ENCODE measurements around the gene TMEM248.

DNA sequence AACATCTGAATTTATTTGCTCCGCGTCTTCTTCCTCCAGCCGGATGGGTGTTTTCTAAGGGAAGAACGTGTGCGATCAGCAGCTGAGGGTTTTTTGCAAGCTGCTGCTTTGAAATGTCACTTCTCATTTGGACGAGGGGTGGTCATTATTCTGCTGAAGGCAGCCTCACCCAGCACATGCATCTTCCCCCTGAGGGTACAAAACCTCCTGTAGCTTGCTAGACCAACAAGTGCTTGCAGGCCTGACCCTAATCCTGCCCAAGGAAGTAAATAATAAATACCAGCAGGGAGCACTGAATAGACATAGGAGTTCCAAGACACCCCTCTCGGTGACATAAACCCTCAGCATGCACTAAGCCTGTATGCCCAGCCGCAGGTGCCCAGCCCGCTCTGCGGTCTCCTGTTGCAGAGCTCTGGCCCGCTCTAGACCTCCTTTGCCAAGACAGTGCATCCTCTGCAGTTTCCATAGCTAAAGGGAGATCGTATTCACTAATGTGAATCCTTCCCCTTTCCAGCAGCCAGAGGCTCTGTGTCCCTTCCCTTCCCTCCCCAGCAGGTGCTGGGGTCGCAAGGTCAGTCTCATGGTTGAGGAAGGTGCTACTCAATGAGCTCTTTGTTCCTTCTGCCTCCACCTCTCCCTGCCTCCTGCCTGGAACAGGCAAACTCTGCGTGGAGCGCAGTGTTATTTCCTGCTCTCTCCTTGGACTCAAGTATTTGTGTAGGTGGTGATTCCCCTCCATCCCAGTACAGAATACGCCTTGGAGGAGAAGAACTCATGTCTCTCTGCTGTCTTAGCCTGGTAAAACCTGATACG, 37.7 kb downstream of the TMEM248 start:
- no peak for TF ChIP-seq POLR2A (IDR thresholded peaks at IDR 0.05)
- TF ChIP-seq, protein P1, sequence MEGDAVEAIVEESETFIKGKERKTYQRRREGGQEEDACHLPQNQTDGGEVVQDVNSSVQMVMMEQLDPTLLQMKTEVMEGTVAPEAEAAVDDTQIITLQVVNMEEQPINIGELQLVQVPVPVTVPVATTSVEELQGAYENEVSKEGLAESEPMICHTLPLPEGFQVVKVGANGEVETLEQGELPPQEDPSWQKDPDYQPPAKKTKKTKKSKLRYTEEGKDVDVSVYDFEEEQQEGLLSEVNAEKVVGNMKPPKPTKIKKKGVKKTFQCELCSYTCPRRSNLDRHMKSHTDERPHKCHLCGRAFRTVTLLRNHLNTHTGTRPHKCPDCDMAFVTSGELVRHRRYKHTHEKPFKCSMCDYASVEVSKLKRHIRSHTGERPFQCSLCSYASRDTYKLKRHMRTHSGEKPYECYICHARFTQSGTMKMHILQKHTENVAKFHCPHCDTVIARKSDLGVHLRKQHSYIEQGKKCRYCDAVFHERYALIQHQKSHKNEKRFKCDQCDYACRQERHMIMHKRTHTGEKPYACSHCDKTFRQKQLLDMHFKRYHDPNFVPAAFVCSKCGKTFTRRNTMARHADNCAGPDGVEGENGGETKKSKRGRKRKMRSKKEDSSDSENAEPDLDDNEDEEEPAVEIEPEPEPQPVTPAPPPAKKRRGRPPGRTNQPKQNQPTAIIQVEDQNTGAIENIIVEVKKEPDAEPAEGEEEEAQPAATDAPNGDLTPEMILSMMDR (IDR thresholded peaks at IDR 0.05), result no peak
